ENCODE results near the gene PLA2G12B.

The PLA2G12B gene

GRCh38 chr10:72895236-72895850, 59.3 kb downstream of the PLA2G12B start:
- in situ Hi-C loops (cut with MboI; ENCODE audit: low sequenced_read_pairs): no loop called here

- in situ Hi-C loops (cut with MboI; ENCODE audit: low sequenced_read_pairs): no loop called here
Observed at GRCh38 chr10:72893136-72893798, 61.3 kb downstream of the PLA2G12B start, which contains the start of gene OIT3. TSS of gene OIT3 (plus strand) at chr10:72893739. CDS start at chr10:72893799, 60 bp downstream.

GRCh38 chr10:72890086-72890485, 64.5 kb downstream of the PLA2G12B start:
- in situ Hi-C loops (cut with MboI; ENCODE audit: low sequenced_read_pairs): no loop called here

- in situ Hi-C loops (cut with MboI; ENCODE audit: low sequenced_read_pairs): no loop called here
Observed at GRCh38 chr10:72889391-72889831, 65.2 kb downstream of the PLA2G12B start.

GRCh38 chr10:72888151-72888638, 66.4 kb downstream of the PLA2G12B start:
- in situ Hi-C loops (cut with MboI; ENCODE audit: low sequenced_read_pairs): no loop called here

GRCh38 chr10:72887043-72887442, 67.6 kb downstream of the PLA2G12B start:
- in situ Hi-C loops (cut with MboI; ENCODE audit: low sequenced_read_pairs): no loop called here

- in situ Hi-C loops (cut with MboI; ENCODE audit: low sequenced_read_pairs): no loop called here
Observed at GRCh38 chr10:72886621-72887020, 68.0 kb downstream of the PLA2G12B start.

GRCh38 chr10:72885953-72886352, 68.7 kb downstream of the PLA2G12B start:
- in situ Hi-C loops (cut with MboI; ENCODE audit: low sequenced_read_pairs): no loop called here

Data from HL-60/S4 (cell line).